HCT116 (cell line): ENCODE results near the gene BMP4. TPM values are rescaled to one million over a fixed set of nuclear protein-coding genes. Genes with fewer than 3 reads are reported as not detected.

Experiments
- ATAC-seq: fragments of 200-7000 bp; cut with Tn5 transposase; 2 replicates; pipeline ENCODE4 v1.9.1; 2020; ENCODE audit warnings: mild to moderate bottlenecking, moderate library complexity
- BruUV-seq: library from RNA; stranded (reverse); fragments of 400-500 nt; replicated peaks from 2 replicates; lab custom pipeline; 2021; lab: Mats Ljungman, UMichigan
- CTCF ChIA-PET: fragments of 300-600 bp; sonication (Branson Sonifier 250); formaldehyde crosslinking; loops from one replicate; lab custom pipeline; 2021; ENCODE audit warnings: antibody characterized with exemption; lab: Charles Lee
- POLR2A ChIA-PET: fragments of 300-600, 350-600 bp; sonication (Branson Sonifier 250); formaldehyde crosslinking; loops from one replicate; lab custom pipeline; 2021; ENCODE audit warnings: antibody characterized with exemption; lab: Charles Lee
- RAD21 ChIA-PET, 2 experiments: fragments of 300-600 bp; sonication (Branson Sonifier 250); formaldehyde crosslinking; loops; one replicate each; lab custom pipeline; 2023; ENCODE audit warnings: low total read pairs in 2 of 2; ENCODE audit not compliant: uncharacterized antibody in 2 of 2, unreplicated experiment in 2 of 2, low non-redundant PET in 1 of 2; lab: Charles Lee
- DNase-seq: peaks from one replicate; pipeline ENCODE4 v3.0.0-alpha.2; 2010; ENCODE audit warnings: low read depth, low spot score
- H2AFZ ChIP-seq: fragments of 200-600 bp; shearing (Covaris generic), sonication (generic); 2 replicates; pipeline ENCODE4 v1.6.1; 2017; ENCODE audit warnings: low read depth, mixed run types, mixed read lengths, antibody characterized with exemption, low read length; ENCODE audit not compliant: poor library complexity, severe bottlenecking
- H3K27ac ChIP-seq: 2 replicates; pipeline ENCODE4 v1.5.1; 2012; ENCODE audit warnings: low read depth, low read length
- H3K27me3 ChIP-seq: fragments of 200-600 bp; sonication (generic); 2 replicates; pipeline ENCODE4 v1.6.1; 2016; ENCODE audit warnings: mixed run types, low read length, mixed read lengths; ENCODE audit not compliant: insufficient read depth
- H3K36me3 ChIP-seq, 2 experiments: fragments of 200-500 bp in 1 of 2; fragments of 200-600 bp in 1 of 2; sonication (Bioruptor generic) in 1 of 2; sonication (generic) in 1 of 2; 2 replicates each; pipeline versions ENCODE4 v1.5.1 to v1.6.1; 2014 to 2016; ENCODE audit warnings: low read length in 2 of 2, inconsistent platforms in 1 of 2, mixed read lengths in 1 of 2, mixed run types in 1 of 2; ENCODE audit not compliant: insufficient read depth in 2 of 2, control insufficient read depth in 1 of 2
- H3K4me1 ChIP-seq, 2 experiments: fragments of 200-600 bp in 1 of 2; sonication (generic) in 1 of 2; 2 replicates each; pipeline versions ENCODE4 v1.5.1 to v1.6.1; 2012 to 2017; ENCODE audit warnings: low read length in 2 of 2, inconsistent platforms in 1 of 2, mild to moderate bottlenecking in 1 of 2, mixed read lengths in 1 of 2, mixed run types in 1 of 2, moderate library complexity in 1 of 2; ENCODE audit not compliant: insufficient read depth in 2 of 2, control insufficient read depth in 1 of 2
- H3K4me2 ChIP-seq: fragments of 200-600 bp; sonication (generic); 2 replicates; pipeline ENCODE4 v1.6.1; 2017; ENCODE audit warnings: mixed run types, low read length, mixed read lengths
- H3K4me3 ChIP-seq, 2 experiments: fragments of 200-600 bp in 1 of 2; sonication (generic) in 1 of 2; replicated peaks in 1 of 2; 2 replicates each; pipeline ENCODE4 v1.5.1; 2011 to 2016; ENCODE audit warnings: low read length in 2 of 2, control low read depth in 1 of 2, low read depth in 1 of 2, mild to moderate bottlenecking in 1 of 2, mixed read lengths in 1 of 2, mixed run types in 1 of 2
- H3K79me2 ChIP-seq: fragments of 200-600 bp; sonication (generic); 2 replicates; pipeline ENCODE4 v1.6.1; 2017; ENCODE audit warnings: mild to moderate bottlenecking, mixed run types, low read length, moderate library complexity, mixed read lengths; ENCODE audit not compliant: insufficient read depth
- H3K9ac ChIP-seq: fragments of 200-600 bp; sonication (generic); 2 replicates; pipeline ENCODE4 v1.6.1; 2016; ENCODE audit warnings: low read length, mixed read lengths
- H3K9me2 ChIP-seq: fragments of 200-600 bp; sonication (generic), shearing (Covaris generic); 2 replicates; pipeline ENCODE4 v1.6.1; 2017; ENCODE audit warnings: mixed run types, mild to moderate bottlenecking, moderate library complexity; ENCODE audit not compliant: insufficient read depth
- H3K9me3 ChIP-seq, 2 experiments: fragments of 200-500 bp in 1 of 2; fragments of 200-600 bp in 1 of 2; sonication (Bioruptor generic) in 1 of 2; sonication (generic) in 1 of 2; 2 replicates each; pipeline ENCODE4 v1.6.1; 2014 to 2017; ENCODE audit warnings: low read length in 2 of 2, mixed read lengths in 2 of 2, inconsistent platforms in 1 of 2, low read depth in 1 of 2, mild to moderate bottlenecking in 1 of 2, mixed run types in 1 of 2, moderate library complexity in 1 of 2; ENCODE audit not compliant: control insufficient read depth in 1 of 2, insufficient read depth in 1 of 2
- H4K20me1 ChIP-seq: fragments of 200-600 bp; sonication (generic), shearing (Covaris generic); 2 replicates; pipeline ENCODE4 v1.6.1; 2017; ENCODE audit warnings: mixed run types, mild to moderate bottlenecking, moderate library complexity; ENCODE audit not compliant: insufficient read depth
- ATF3 ChIP-seq: IDR thresholded peaks from 2 replicates; pipeline ENCODE4 v1.6.1; 2012
- CTCF ChIP-seq, 3 experiments: fragments of 200-600 bp in 1 of 3; sonication (generic) in 1 of 3; IDR thresholded peaks in 2 of 3; conservative IDR thresholded peaks in 1 of 3; 2 replicates each; pipeline ENCODE4 v1.5.1; 2012 to 2017; ENCODE audit warnings: low read depth in 2 of 3, low read length in 2 of 3, antibody characterized with exemption in 1 of 3, borderline replicate concordance in 1 of 3, control low read depth in 1 of 3, mild to moderate bottlenecking in 1 of 3, mixed read lengths in 1 of 3, mixed run types in 1 of 3, moderate library complexity in 1 of 3; ENCODE audit not compliant: insufficient read depth in 1 of 3
- EGR1 ChIP-seq: IDR thresholded peaks from 2 replicates; pipeline ENCODE4 v1.6.1; 2012; ENCODE audit warnings: low read depth
- ELF1 ChIP-seq: IDR thresholded peaks from 2 replicates; pipeline ENCODE4 v1.6.1; 2012; ENCODE audit warnings: low read depth, borderline replicate concordance
- EZH2 ChIP-seq: fragments of 200-600 bp; sonication (generic); IDR thresholded peaks from 2 replicates; pipeline ENCODE4 v1.6.1; 2017; ENCODE audit warnings: antibody characterized with exemption, mixed run types
- EZH2phosphoT487 ChIP-seq: fragments of 200-600 bp; IDR thresholded peaks from 2 replicates; pipeline ENCODE4 v1.6.1; 2018; ENCODE audit warnings: antibody characterized with exemption, borderline replicate concordance
- FOSL1 ChIP-seq: IDR thresholded peaks from 2 replicates; pipeline ENCODE4 v1.6.1; 2012; ENCODE audit warnings: low read depth
- JUND ChIP-seq: IDR thresholded peaks from 2 replicates; pipeline ENCODE4 v1.6.1; 2012
- POLR2A ChIP-seq: IDR thresholded peaks from 2 replicates; pipeline ENCODE4 v1.7.0; 2011; ENCODE audit warnings: borderline replicate concordance; ENCODE audit not compliant: insufficient read depth, insufficient read length; ENCODE audit errors: extremely low read depth
- POLR2AphosphoS5 ChIP-seq: IDR thresholded peaks from 2 replicates; pipeline ENCODE4 v1.6.1; 2011; ENCODE audit warnings: mild to moderate bottlenecking, low read depth, low read length, moderate library complexity
- SP1 ChIP-seq: IDR thresholded peaks from 2 replicates; pipeline ENCODE4 v1.6.1; 2012; ENCODE audit warnings: low read depth
- SRF ChIP-seq: IDR thresholded peaks from 2 replicates; pipeline ENCODE4 v1.6.1; 2012; ENCODE audit warnings: low read depth
- TCF7L2 ChIP-seq: IDR thresholded peaks from 2 replicates; pipeline ENCODE4 v1.7.0; 2011; ENCODE audit warnings: borderline replicate concordance, inconsistent platforms; ENCODE audit not compliant: insufficient read depth, insufficient read length; ENCODE audit errors: extremely low read depth
- ZFX ChIP-seq: fragments of 450-650 bp; IDR thresholded peaks from 2 replicates; pipeline ENCODE4 v1.6.1; 2017
- intact Hi-C: fragments of 100-400 bp; cut with micrococcal nuclease; formaldehyde crosslinking; loops from 2 replicates; pipeline ENCODE4 v1.10.0; 2022
- total RNA-seq: library from RNA; stranded (reverse); gene quantifications from one replicate; pipeline ENCODE4 v1.2.1, GENCODE V29; 2021; ENCODE audit not compliant: unreplicated experiment
- TF ChIP-seq, protein P1 (sequence below): IDR thresholded peaks from 2 replicates; pipeline ENCODE4 v1.6.1; 2011; ENCODE audit warnings: mild to moderate bottlenecking, low read length, moderate library complexity; ENCODE audit not compliant: insufficient replicate concordance; ENCODE audit errors: extremely low read depth

BMP4 gene
- total RNA-seq, 1 experiment from 2014 or later, result 145 TPM

DNA sequence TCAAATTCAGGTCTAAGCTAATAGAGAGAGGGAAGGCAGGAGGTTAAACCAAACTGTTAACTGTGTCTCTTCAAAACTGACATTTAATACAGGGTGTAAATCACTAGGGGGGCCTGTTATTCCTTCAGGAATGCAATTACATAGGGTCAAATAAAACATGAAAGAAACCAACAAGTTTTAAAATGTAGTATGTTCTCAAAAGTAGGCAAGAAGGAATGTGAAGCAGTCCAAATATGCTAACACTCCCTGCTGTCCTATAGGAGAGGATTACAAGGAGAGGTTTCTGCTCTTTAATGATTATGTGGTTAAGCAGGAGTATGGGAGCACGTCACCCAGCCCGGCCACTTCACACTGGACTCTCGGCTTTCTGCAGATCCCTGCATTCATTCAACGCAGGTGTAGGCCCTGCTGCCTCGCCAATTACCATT lies 42.5 kb upstream of the BMP4 start:
- Histone ChIP-seq H3K27me3 (no peaks in the 10 kb centered on the region), H3K79me2 (no peaks in the 10 kb centered on the region), H3K9me3 (no peaks in the 10 kb centered on the region), H3K4me2 (peak overlapping the region; percentile 39), H2AFZ (peak overlapping the region; percentile 52), H3K9ac (no peak overlapping the region), H3K4me3 (no peak overlapping the region), H4K20me1 (no peaks in the 10 kb centered on the region), H3K9me2 (no peaks in the 10 kb centered on the region), H3K27ac (peak overlapping the region; percentile 62)
- peak; percentile 80 for ATAC-seq
- intact Hi-C loops, result no loop called here
- RAD21 ChIA-PET, result no interaction called here
- CTCF ChIA-PET, result no interaction called here
- no peak for DNase-seq
- POLR2A ChIA-PET, result no interaction called here
- no TSS peak for BruUV-seq
- TF ChIP-seq EZH2 (no peak), ZFX (peak; percentile 34), POLR2AphosphoS5 (no peak), TCF7L2 (peak; percentile 45), SRF (no peak), EZH2phosphoT487 (no peak), SP1 (no peak)
- TF ChIP-seq, all 23 proteins: peak for 2
- Histone ChIP-seq H3K36me3 (no peaks in the 10 kb centered on the region), H3K4me1 (peaks cover 44 to 46% of the 10 kb centered on the region in 2 experiments)

GRCh38 chr14:53996041-53996440 lies 39.4 kb upstream of the BMP4 start:
- H3K9me3 ChIP-seq, result no peaks in the 10 kb centered on the region
- no peak overlapping the region for H3K9ac ChIP-seq
- no peaks in the 10 kb centered on the region for H3K9me2 ChIP-seq
- no peak for TF ChIP-seq EGR1
- no peak for TF ChIP-seq SRF
- TF ChIP-seq POLR2A, result no peak
- TF ChIP-seq FOSL1, result no peak
- no peak for TF ChIP-seq ELF1
- TF ChIP-seq ATF3, result no peak
- TF ChIP-seq EZH2, result no peak
- TF ChIP-seq, protein P1, sequence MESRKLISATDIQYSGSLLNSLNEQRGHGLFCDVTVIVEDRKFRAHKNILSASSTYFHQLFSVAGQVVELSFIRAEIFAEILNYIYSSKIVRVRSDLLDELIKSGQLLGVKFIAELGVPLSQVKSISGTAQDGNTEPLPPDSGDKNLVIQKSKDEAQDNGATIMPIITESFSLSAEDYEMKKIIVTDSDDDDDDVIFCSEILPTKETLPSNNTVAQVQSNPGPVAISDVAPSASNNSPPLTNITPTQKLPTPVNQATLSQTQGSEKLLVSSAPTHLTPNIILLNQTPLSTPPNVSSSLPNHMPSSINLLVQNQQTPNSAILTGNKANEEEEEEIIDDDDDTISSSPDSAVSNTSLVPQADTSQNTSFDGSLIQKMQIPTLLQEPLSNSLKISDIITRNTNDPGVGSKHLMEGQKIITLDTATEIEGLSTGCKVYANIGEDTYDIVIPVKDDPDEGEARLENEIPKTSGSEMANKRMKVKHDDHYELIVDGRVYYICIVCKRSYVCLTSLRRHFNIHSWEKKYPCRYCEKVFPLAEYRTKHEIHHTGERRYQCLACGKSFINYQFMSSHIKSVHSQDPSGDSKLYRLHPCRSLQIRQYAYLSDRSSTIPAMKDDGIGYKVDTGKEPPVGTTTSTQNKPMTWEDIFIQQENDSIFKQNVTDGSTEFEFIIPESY, result no peak
- no peak for TF ChIP-seq JUND
- TF ChIP-seq ZFX, result no peak
- TF ChIP-seq EZH2phosphoT487, result no peak
- TF ChIP-seq CTCF (IDR thresholded peaks at IDR 0.05 in 2 of 3, conservative IDR thresholded peaks at IDR 0.05 in 1 of 3; ENCODE audit: borderline replicate concordance in 1 of 3, insufficient read depth in 1 of 3, low read depth in 2 of 3, low read length in 2 of 3), result no peak
- ChIA-PET CTCF (no interaction called here), POLR2A (no interaction called here), RAD21 (no interaction called here)
- H3K4me1 ChIP-seq, result peaks cover 21 to 29% of the 10 kb centered on the region in 2 experiments
- intact Hi-C loops, result no loop called here
- no peaks in the 10 kb centered on the region for H3K36me3 ChIP-seq
- ATAC-seq (no peak), DNase-seq (no peak)
- no peak overlapping the region for H3K4me2 ChIP-seq
- no peaks in the 10 kb centered on the region for H3K79me2 ChIP-seq
- no peak overlapping the region for H2AFZ ChIP-seq
- no peak overlapping the region for H3K4me3 ChIP-seq
- H3K27me3 ChIP-seq, result no peaks in the 10 kb centered on the region
- no peaks in the 10 kb centered on the region for H4K20me1 ChIP-seq
- BruUV-seq, result no TSS peak
- H3K27ac ChIP-seq, result no peak overlapping the region
